Measurements from ENCODE around the gene SLC6A12.

The SLC6A12 gene

GRCh38 chr12:176321-177181, 37.4 kb downstream of the SLC6A12 start (continued):
- TF ChIP-seq ZBTB6 (tag by site-specific recombination; IDR thresholded peaks at IDR 0.05) (no peak), SCRT1 (tag by site-specific recombination; IDR thresholded peaks at IDR 0.05; ENCODE audit: borderline replicate concordance) (no peak), ZEB2 (tag by site-specific recombination; IDR thresholded peaks at IDR 0.05) (no peak), ZNF433 (tag by site-specific recombination; IDR thresholded peaks at IDR 0.05; ENCODE audit: low read depth) (no peak)

GRCh38 chr12:175759-176158, 38.2 kb downstream of the SLC6A12 start:
- ChIA-PET POLR2A (no interaction called here), CTCF (interaction anchor here (1.8 kb wide), 1 partner anchor 15 kb away, joined by 5 read pairs; no protein-coding TSS in a partner anchor)
- H3K9me3 ChIP-seq (ENCODE audit: control insufficient read depth, insufficient read depth, low read depth, low read length): no peaks in the 10 kb centered on the region

More at GRCh38 chr12:175759-176158, 38.2 kb downstream of the SLC6A12 start:
- Histone ChIP-seq H3K36me3 (ENCODE audit: control insufficient read depth in 2 of 2, insufficient read depth in 1 of 2, low read length in 2 of 2) (no peaks in the 10 kb centered on the region), H3K4me3 (ENCODE audit: low read depth, low read length) (no peak overlapping the region), H3K27ac (ENCODE audit: extremely low read depth, low read depth, low read length) (no peak overlapping the region), H3K4me1 (ENCODE audit: control insufficient read depth, insufficient read depth, low read length) (no peaks in the 10 kb centered on the region)
- no peak for TF ChIP-seq GLIS1 (tag by site-specific recombination; IDR thresholded peaks at IDR 0.05)
- TF ChIP-seq ZNF354C (tag by site-specific recombination; IDR thresholded peaks at IDR 0.05; ENCODE audit: borderline replicate concordance, low read depth): no peak
- no peak for TF ChIP-seq HIC1 (tag by site-specific recombination; IDR thresholded peaks at IDR 0.05)
- TF ChIP-seq ZSCAN30 (tag by site-specific recombination; IDR thresholded peaks at IDR 0.05): no peak
- no peak for TF ChIP-seq ZNF473 (tag by site-specific recombination; IDR thresholded peaks at IDR 0.05)
- TF ChIP-seq ZNF2 (tag by site-specific recombination; IDR thresholded peaks at IDR 0.05): no peak
- no peak for TF ChIP-seq TSHZ1 (tag by site-specific recombination; IDR thresholded peaks at IDR 0.05; ENCODE audit: borderline replicate concordance)
- no peak for TF ChIP-seq ZBTB44 (tag by site-specific recombination; IDR thresholded peaks at IDR 0.05)
